HG02981 (cell line): Measurements from ENCODE around the gene HSD11B1L.

ENCODE experiments used
- ATAC-seq: cut with Tn5 transposase; IDR thresholded peaks from one replicate; pipeline ENCODE4 v1.9.1; 2021; ENCODE audit warnings: mild to moderate bottlenecking, moderate library complexity; ENCODE audit not compliant: unreplicated experiment

Gene HSD11B1L, protein sequence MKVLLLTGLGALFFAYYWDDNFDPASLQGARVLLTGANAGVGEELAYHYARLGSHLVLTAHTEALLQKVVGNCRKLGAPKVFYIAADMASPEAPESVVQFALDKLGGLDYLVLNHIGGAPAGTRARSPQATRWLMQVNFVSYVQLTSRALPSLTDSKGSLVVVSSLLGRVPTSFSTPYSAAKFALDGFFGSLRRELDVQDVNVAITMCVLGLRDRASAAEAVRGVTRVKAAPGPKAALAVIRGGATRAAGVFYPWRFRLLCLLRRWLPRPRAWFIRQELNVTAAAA

DNA sequence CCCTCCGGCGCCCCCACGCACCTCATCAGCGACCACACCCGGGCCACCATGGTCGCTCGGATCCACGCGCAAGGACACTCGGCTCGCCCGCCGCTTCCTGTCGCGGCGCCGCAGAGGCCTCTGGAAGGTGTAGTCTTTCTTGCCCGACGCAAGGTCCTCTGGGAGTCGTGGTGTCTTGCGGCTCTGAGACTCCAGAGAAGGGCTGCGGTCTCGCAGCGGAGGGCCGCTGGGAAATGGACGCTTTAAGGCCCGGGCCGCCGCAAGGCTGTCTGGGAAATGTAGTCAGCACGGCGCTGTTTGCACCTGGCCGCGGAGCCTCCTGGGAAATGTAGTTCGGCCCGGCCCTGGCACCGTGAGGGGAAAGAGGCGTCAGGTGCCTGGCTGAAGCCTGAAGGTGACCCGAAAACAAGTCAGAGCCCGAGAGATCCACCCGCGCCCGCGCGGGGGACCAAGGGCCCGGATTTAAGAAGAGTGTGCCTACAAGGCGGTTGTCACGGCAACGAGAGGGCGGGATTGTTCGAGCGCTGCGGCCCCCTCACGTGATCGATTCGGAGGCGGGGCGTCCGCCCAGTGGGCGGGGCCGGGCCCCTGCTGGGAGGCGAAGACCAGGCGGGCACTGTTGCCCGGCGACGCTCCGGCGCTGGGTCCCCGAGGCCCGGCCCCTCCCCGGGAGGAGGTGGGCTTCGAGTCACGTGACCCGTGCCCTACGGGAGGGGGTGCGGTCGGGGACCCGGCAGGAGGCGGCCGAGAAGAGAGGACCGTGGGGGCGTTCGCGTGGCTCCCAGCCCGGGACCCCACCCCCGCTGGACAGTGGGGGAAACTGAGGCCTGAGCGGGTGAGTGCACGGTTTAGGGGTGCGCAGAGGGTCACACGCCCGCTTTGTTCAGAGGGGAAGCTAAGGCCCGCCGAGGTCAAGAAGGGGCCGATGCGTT, at the start of gene HSD11B1L, which contains the start of gene MICOS13:
Gene HSD11B1L, plus strand, starts transcription at position 591 of the 932 bp plus-strand sequence. CDS start 3,806 bp downstream, outside the sequence.
Gene MICOS13, minus strand, starts transcription at position 80 of the 932 bp plus-strand sequence. Its CDS starts 30 bp downstream, at position 50.
- peak; percentile 85 for ATAC-seq

- no peak for ATAC-seq
These were observed 49.1 kb upstream of the HSD11B1L start for GRCh38 chr19:5631567-5632240.

- no peak for ATAC-seq
These were observed 48.6 kb upstream of the HSD11B1L start for GRCh38 chr19:5632241-5632612.

DNA sequence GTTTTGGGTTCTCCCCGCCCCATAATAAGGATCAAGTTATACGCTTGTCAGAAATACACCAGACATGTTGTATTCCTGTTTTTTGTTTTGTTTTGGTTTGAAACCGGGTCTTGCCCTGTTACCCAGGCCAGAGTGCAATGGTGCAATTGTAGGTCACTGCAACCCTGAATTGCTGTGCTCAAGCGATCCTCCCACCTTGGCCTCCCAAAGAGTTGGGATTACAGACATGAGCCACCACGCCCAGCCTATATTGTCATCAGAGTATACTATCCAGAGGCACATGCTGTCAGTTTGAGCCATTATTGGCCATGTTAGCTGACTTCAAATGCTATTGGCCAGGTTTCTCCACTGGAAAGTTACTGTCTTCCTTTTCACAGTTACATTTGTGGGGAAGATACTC, 48.2 kb upstream of the HSD11B1L start:
- no peak for ATAC-seq

DNA sequence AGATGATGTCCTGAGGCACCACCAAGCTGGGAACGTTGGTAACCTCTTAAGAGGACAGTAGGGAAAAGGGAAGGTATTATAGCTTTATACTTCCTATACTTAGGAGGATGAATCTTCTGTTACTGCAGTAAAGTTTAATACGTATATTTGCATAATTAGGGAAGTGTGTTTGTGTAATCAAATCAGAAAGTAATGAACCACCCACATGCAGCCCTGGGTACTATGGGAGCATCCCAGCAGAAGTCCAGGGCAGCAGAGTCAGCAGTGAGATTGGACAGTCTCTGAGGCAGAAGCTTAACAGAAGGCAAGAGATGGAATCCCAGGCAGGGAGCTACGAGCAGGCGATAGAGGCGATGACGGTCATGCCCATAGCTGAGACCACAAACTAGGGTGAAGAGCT, 45.4 kb upstream of the HSD11B1L start:
- ATAC-seq, result no peak

- ATAC-seq, result no peak
These were observed 42.9 kb upstream of the HSD11B1L start for GRCh38 chr19:5637971-5638370.

DNA sequence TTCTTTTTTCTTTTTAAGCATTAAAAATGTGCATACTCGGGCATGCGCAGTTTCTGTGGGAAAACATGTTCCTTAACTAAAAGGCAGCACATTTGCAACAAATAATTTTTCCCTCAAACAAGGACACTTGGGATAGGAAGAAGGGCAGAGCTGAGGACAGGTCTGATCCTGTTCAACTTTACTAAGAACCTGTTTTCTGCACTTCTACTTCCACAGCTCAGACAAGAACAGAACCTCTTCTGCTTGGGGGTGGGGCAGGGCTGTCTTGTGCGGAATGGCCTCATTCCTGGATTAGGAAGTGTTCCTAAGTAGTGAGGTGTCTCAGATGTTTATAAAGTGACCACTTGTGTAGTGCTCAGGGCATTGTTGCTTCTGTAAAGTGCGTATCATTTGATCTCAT, 39.7 kb upstream of the HSD11B1L start:
- no peak for ATAC-seq

GRCh38 chr19:5642204-5642603, 38.6 kb upstream of the HSD11B1L start:
- no peak for ATAC-seq

DNA sequence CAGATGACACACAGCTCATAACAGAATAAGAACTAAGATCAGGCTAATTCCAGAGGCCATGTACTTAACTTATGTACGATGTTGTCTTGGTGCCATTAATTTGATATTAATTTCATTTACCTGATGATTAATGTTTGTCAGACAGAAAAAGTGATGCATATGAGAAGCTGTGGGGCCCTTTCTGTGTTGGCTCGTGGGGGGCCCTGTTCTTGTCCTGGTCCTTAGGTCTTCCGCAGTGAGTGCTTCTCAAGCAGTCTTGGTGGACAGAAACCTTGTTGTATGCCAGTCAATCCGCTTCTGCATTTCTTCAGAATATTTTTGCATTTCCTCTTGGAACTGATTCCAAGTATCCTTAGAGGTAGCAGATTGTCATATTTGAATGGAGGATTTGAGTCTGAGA, 37.8 kb upstream of the HSD11B1L start:
- no peak for ATAC-seq

DNA sequence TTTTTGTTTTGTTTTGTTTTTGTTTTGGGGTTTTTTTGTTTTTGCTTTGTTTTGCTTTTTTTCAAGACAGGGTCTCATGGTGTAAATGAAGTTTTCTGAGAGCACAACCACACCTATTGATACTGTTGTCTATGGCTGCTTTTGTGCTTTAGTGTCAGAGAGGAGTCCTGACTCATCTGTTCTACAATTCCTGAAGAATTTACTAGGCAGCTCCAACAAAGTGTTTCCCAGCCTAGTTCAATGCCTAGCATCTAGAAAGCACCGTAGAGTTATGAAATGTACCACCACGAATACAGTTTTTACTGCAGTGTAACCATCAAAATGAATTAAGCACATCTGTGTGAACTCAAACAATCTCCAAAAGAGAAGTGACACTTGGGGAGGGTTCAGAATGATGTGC, 36.8 kb upstream of the HSD11B1L start:
- ATAC-seq, result no peak

DNA sequence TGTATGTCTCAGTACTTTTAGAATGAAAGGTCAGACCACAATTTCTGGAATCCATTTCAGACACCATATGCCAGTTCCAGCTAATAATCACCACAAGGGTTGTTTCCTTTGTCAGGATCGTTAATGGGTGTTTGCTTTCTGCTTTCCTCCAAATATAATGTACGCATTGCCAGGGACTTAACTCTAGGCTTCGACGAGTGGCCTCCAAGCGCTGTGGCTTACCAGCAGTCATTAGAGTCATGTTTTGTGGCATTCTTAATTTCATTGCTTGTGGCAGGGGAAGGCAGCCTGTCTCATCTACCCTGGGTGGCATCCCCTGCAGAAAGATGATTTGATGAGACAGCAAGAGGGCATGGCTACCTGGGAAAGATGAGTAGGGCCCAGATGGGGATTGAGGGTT, 35.4 kb upstream of the HSD11B1L start:
- ATAC-seq, result no peak

GRCh38 chr19:5646703-5647102, 34.1 kb upstream of the HSD11B1L start:
- ATAC-seq, result no peak

DNA sequence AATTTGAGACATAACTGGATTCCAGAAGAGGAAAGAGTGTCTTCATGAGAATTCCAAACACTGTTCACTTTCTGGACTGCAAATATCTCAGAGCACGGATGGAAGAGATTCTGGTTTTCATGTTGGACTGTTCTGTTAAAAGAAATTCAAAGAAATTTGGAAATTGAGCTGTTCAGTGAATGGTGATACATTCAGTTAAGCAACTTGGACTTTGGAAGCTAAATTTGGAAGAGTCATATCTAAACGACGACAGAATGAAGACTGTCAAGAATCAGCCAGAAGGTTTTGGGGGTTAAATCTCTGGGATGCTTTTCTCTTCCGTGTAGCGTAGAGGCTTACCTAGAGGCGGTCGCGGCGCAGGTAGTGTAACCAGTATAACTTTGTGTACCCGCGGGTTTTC, 32.4 kb upstream of the HSD11B1L start:
- no peak for ATAC-seq

DNA sequence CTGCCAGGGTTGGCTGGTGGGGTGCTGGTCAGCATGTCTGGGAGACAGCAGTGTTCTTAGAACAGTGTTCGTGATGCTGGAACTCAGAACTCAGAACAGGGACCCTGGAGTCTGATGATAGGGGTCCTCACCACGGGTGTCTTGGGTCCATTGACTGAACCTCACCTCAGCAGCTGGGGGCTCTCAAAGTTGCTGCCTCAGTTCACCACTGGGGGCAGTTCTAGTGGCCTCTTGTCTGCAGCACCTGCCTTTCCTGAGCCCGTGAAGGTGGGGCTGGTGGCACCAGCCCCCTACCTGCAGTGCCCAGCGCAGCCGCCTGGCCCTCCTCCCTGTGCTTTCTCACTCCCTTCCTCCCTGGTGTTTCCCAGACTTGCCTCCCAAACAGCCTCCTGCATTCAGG, 29.5 kb upstream of the HSD11B1L start:
- ATAC-seq, result no peak

DNA sequence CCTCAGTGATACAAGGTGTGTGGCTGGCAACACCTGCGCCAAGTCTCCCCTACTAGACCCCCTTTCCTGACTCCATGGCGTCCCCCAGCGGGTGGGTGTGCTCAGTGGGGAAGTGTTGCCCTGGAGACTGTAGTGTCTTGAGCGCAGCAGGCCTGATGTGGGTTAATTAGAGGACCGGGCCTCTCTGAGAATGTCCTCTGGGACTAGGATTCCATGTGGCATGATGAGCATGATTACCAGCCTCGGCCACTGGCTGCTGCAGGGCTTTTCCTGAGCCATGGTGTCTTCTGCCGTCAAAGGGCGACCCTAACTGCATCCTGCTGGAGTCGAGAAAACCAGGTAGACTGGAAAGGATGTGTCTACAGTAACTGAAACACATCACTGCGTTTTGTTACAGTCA, 28.6 kb upstream of the HSD11B1L start:
- no peak for ATAC-seq

GRCh38 chr19:5654931-5655330, 25.9 kb upstream of the HSD11B1L start:
- ATAC-seq, result no peak

DNA sequence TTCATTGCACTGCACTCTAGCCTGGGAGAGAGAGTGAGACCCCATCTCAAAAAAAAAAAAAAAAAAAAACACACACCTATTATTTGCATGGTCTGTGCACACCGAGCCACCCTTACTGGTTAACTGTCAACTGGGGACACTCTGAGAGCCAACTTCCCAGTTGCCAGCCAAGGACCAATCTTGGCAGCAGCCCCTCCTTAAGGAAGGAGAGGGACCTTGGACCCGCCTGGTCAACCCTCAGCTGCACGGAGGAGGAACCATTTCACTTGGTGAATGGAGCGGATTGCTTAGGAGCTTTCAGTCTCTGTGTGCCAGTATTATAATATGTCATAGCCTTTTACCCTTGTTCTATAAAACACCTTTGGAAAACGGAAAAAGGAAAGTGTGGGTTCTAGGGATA, 25.4 kb upstream of the HSD11B1L start:
- no peak for ATAC-seq

DNA sequence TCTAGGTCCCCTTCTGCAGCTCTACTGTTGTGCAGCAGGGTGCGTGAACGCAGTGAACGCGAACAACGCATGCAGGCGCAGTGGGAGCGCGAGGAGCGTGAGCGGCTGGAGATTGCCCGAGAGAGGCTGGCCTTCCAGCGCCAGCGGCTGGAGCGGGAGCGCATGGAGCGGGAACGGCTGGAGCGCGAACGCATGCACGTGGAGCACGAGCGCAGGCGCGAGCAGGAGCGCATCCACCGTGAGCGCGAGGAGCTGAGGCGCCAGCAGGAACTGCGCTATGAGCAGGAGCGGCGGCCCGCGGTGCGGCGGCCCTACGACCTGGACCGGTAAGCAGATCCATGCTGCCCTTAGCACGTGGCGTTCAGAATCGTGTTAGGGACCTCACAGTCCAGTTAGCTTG, 19.3 kb upstream of the HSD11B1L start:
- ATAC-seq, result no peak

GRCh38 chr19:5663904-5664303, 16.9 kb upstream of the HSD11B1L start:
- ATAC-seq, result no peak

GRCh38 chr19:5664515-5664914, 16.3 kb upstream of the HSD11B1L start:
- ATAC-seq, result no peak

GRCh38 chr19:5665781-5666513, 14.9 kb upstream of the HSD11B1L start:
- no peak for ATAC-seq
